Neutrophil (primary cell): ENCODE measurements around the gene TMEM132D.

ENCODE experiments used
- H3K27ac ChIP-seq: fragments of 200-600 bp; sonication (generic); 2 replicates; pipeline ENCODE4 v1.5.1; 2016; ENCODE audit warnings: mild to moderate bottlenecking, moderate library complexity
- H3K27me3 ChIP-seq: fragments of 200-600 bp; sonication (generic); 2 replicates; pipeline ENCODE4 v1.6.0; 2016; ENCODE audit warnings: mild to moderate bottlenecking
- H3K36me3 ChIP-seq: fragments of 200-600 bp; sonication (generic); 2 replicates; pipeline ENCODE4 v1.5.1; 2017
- H3K4me1 ChIP-seq, 2 experiments: fragments of 200-600 bp in 1 of 2; sonication (generic) in 1 of 2; 1 replicate in 1 of 2; 2 replicates in 1 of 2; pipeline versions ENCODE4 v1.5.1 to v1.6.1; 2013 to 2016; ENCODE audit warnings: low read depth in 1 of 2, low read length in 1 of 2, mild to moderate bottlenecking in 1 of 2, moderate library complexity in 1 of 2; ENCODE audit not compliant: control insufficient read depth in 1 of 2, insufficient read depth in 1 of 2
- H3K4me3 ChIP-seq, 2 experiments: fragments of 200-600 bp in 1 of 2; sonication (generic) in 1 of 2; 1 replicate in 1 of 2; 2 replicates in 1 of 2; pipeline ENCODE4 v1.5.1; 2013 to 2016; ENCODE audit warnings: low read depth in 1 of 2, low read length in 1 of 2, mild to moderate bottlenecking in 1 of 2, moderate library complexity in 1 of 2
- H3K9me3 ChIP-seq: fragments of 200-600 bp; sonication (generic); 2 replicates; pipeline ENCODE4 v1.5.1; 2016
- CTCF ChIP-seq: fragments of 200-600 bp; sonication (generic); IDR thresholded peaks from 2 replicates; pipeline ENCODE4 v1.5.1; 2016; ENCODE audit warnings: antibody characterized with exemption

TMEM132D gene

GRCh38 chr12:129084875-129085826 is 818.7 kb downstream of the TMEM132D start:
- Histone ChIP-seq H3K4me1 (no peaks in the 10 kb centered on the region), H3K36me3 (no peaks in the 10 kb centered on the region), H3K9me3 (no peaks in the 10 kb centered on the region), H3K27ac (no peak overlapping the region), H3K4me3 (no peak overlapping the region), H3K27me3 (no peaks in the 10 kb centered on the region)
- TF ChIP-seq CTCF: no peak

GRCh38 chr12:129083121-129083840 is 820.5 kb downstream of the TMEM132D start:
- Histone ChIP-seq H3K27me3 (no peaks in the 10 kb centered on the region), H3K36me3 (no peaks in the 10 kb centered on the region), H3K9me3 (no peaks in the 10 kb centered on the region), H3K27ac (no peak overlapping the region), H3K4me1 (no peaks in the 10 kb centered on the region), H3K4me3 (no peak overlapping the region)
- no peak for TF ChIP-seq CTCF

- Histone ChIP-seq H3K27ac (no peak overlapping the region), H3K9me3 (no peaks in the 10 kb centered on the region), H3K36me3 (no peaks in the 10 kb centered on the region), H3K27me3 (no peaks in the 10 kb centered on the region), H3K4me1 (no peaks in the 10 kb centered on the region), H3K4me3 (no peak overlapping the region)
- TF ChIP-seq CTCF: no peak
Measured at GRCh38 chr12:129082441-129082840, 821.4 kb downstream of the TMEM132D start.

GRCh38 chr12:129081755-129082250 is 822.0 kb downstream of the TMEM132D start:
- Histone ChIP-seq H3K36me3 (no peaks in the 10 kb centered on the region), H3K9me3 (no peaks in the 10 kb centered on the region), H3K27ac (no peak overlapping the region), H3K27me3 (no peaks in the 10 kb centered on the region), H3K4me1 (no peaks in the 10 kb centered on the region), H3K4me3 (no peak overlapping the region)
- TF ChIP-seq CTCF: no peak

GRCh38 chr12:129080821-129081220 is 823.0 kb downstream of the TMEM132D start:
- H3K27me3 ChIP-seq: no peaks in the 10 kb centered on the region
- no peak for TF ChIP-seq CTCF
- H3K4me1 ChIP-seq: no peaks in the 10 kb centered on the region
- H3K9me3 ChIP-seq: no peaks in the 10 kb centered on the region
- no peak overlapping the region for H3K4me3 ChIP-seq
- H3K36me3 ChIP-seq: no peaks in the 10 kb centered on the region
- no peak overlapping the region for H3K27ac ChIP-seq
